Left lung (tissue), 10 donors: ENCODE results near the gene SUCNR1. TPM values are rescaled to one million over a fixed set of nuclear protein-coding genes. Genes with fewer than 3 reads are reported as not detected.
"Not testable (repeated sequence)": the region's sequence is repeated elsewhere in the genome, so short reads cannot be mapped to it uniquely, and the experiment has no call there.

Source experiments
- ATAC-seq: fragments of 200-7000 bp; cut with Tn5 transposase; one replicate; pipeline ENCODE4 v1.9.1; 2020; ENCODE audit warnings: moderate library complexity
- DNase-seq, 4 donors: peaks; one replicate each; pipeline ENCODE4 v3.0.0-alpha.2; 2013 to 2020
- H3K27ac ChIP-seq, 2 donors: fragments of 200-600 bp; sonication (generic) in 1 of 2; one replicate each; pipeline versions ENCODE4 v1.5.0 to v1.8.0; 2020 to 2021
- H3K27me3 ChIP-seq, 2 donors: fragments of 200-600 bp; sonication (generic) in 1 of 2; one replicate each; pipeline versions ENCODE4 v1.5.0 to v1.8.0; 2020 to 2021
- H3K36me3 ChIP-seq, 2 donors: fragments of 200-600 bp; sonication (generic) in 1 of 2; one replicate each; pipeline versions ENCODE4 v1.5.0 to v1.8.0; 2020 to 2021
- H3K4me1 ChIP-seq, 2 donors: fragments of 200-600 bp; one replicate each; pipeline ENCODE4 v1.8.0; 2021
- H3K4me3 ChIP-seq, 2 donors: fragments of 200-600 bp; sonication (generic) in 1 of 2; one replicate each; pipeline versions ENCODE4 v1.5.0 to v1.8.0; 2020 to 2021; ENCODE audit warnings: mild to moderate bottlenecking in 1 of 2
- H3K9me3 ChIP-seq, 2 donors: fragments of 200-600 bp; sonication (generic) in 1 of 2; one replicate each; pipeline versions ENCODE4 v1.5.0 to v1.8.0; 2020 to 2021
- CTCF ChIP-seq, 2 donors: fragments of 200-600 bp; sonication (generic) in 1 of 2; IDR thresholded peaks; one replicate each; pipeline versions ENCODE4 v1.5.0 to v1.8.0; 2021; ENCODE audit warnings: antibody characterized with exemption in 2 of 2
- intact Hi-C, 2 donors: fragments of 100-400 bp; cut with DNase I; formaldehyde crosslinking; loops; one replicate each; pipeline versions ENCODE4 v1.11.2 to v1.14.2; 2022
- polyA plus RNA-seq, 6 donors: library from polyadenylated mRNA; unstranded; fragments of 120-200 nt; gene quantifications; one replicate each; pipeline ENCODE4 v1.2.1, GENCODE V29; 2013; ENCODE audit not compliant: insufficient read length in 6 of 6
- total RNA-seq, 2 donors: library from RNA; stranded (reverse); fragmentation: NEBNext Ultra II Directional; extraction: Animal tissue kit (Norgen Biotek cat#: 25700); gene quantifications; one replicate each; pipeline ENCODE4 v1.2.1, GENCODE V29; 2021
- donor health status: DM: no; HTN: yes; CAD: no.
- donor health status: DM: no; HTN: no; CAD: no.

SUCNR1 gene
- total and polyA plus RNA-seq, 8 donors: 0.04 to 4.8 (median 0.21) TPM

- intact Hi-C loops: no loop called here
- no peaks in the 10 kb centered on the region for H3K36me3 ChIP-seq
- H3K27me3 ChIP-seq: no peaks in the 10 kb centered on the region
- DNase-seq (no peak), ATAC-seq (no peak)
- H3K27ac ChIP-seq: no peak overlapping the region
- TF ChIP-seq CTCF (IDR thresholded peaks at IDR 0.05): no peak
- no peak overlapping the region for H3K4me3 ChIP-seq
- H3K9me3 ChIP-seq: no peaks in the 10 kb centered on the region
- no peaks in the 10 kb centered on the region for H3K4me1 ChIP-seq
Observed at GRCh38 chr3:151924753-151925152, 51.3 kb downstream of the SUCNR1 start.

- intact Hi-C loops: no loop called here
- no peak for TF ChIP-seq CTCF (IDR thresholded peaks at IDR 0.05)
- H3K4me1 ChIP-seq: no peaks in the 10 kb centered on the region
- no peaks in the 10 kb centered on the region for H3K27me3 ChIP-seq
- ATAC-seq: no peak
- H3K27ac ChIP-seq: no peak overlapping the region
- no peaks in the 10 kb centered on the region for H3K9me3 ChIP-seq
- no peaks in the 10 kb centered on the region for H3K36me3 ChIP-seq
- H3K4me3 ChIP-seq: no peak overlapping the region
- DNase-seq: no peak
Observed at GRCh38 chr3:151925419-151925818, 52.0 kb downstream of the SUCNR1 start.

- H3K27ac ChIP-seq: no peak overlapping the region
- no peaks in the 10 kb centered on the region for H3K36me3 ChIP-seq
- DNase-seq (no peak), ATAC-seq (peak; percentile 70)
- H3K4me3 ChIP-seq: no peak overlapping the region
- no peaks in the 10 kb centered on the region for H3K4me1 ChIP-seq
- no peak for TF ChIP-seq CTCF (IDR thresholded peaks at IDR 0.05)
- H3K27me3 ChIP-seq: no peaks in the 10 kb centered on the region
- intact Hi-C loops: no loop called here
- H3K9me3 ChIP-seq: no peaks in the 10 kb centered on the region
Observed at GRCh38 chr3:151925876-151926275, 52.4 kb downstream of the SUCNR1 start.

- H3K36me3 ChIP-seq: no peaks in the 10 kb centered on the region
- no peak for TF ChIP-seq CTCF (IDR thresholded peaks at IDR 0.05)
- no peak for DNase-seq
- H3K27ac ChIP-seq: no peak overlapping the region
- no peak for ATAC-seq
- H3K27me3 ChIP-seq: no peaks in the 10 kb centered on the region
- intact Hi-C loops: no loop called here
- no peak overlapping the region for H3K4me3 ChIP-seq
- no peaks in the 10 kb centered on the region for H3K4me1 ChIP-seq
- H3K9me3 ChIP-seq: no peaks in the 10 kb centered on the region
Observed at GRCh38 chr3:151926956-151927355, 53.5 kb downstream of the SUCNR1 start.

- intact Hi-C loops, H3K4me1 ChIP-seq, ATAC-seq, H3K27me3 ChIP-seq, H3K4me3 ChIP-seq, H3K9me3 ChIP-seq, H3K36me3 ChIP-seq, H3K27ac ChIP-seq: not testable (repeated sequence)
- DNase-seq: peak in 1 of 4 donors; percentile 59
Observed at GRCh38 chr3:151927915-151928525, 54.6 kb downstream of the SUCNR1 start.

GRCh38 chr3:151931171-151931570 lies 57.7 kb downstream of the SUCNR1 start:
- TF ChIP-seq CTCF (IDR thresholded peaks at IDR 0.05): no peak
- Histone ChIP-seq H3K27me3 (no peaks in the 10 kb centered on the region), H3K9me3 (no peaks in the 10 kb centered on the region), H3K4me3 (no peak overlapping the region), H3K4me1 (no peaks in the 10 kb centered on the region), H3K36me3 (no peaks in the 10 kb centered on the region), H3K27ac (no peak overlapping the region)
- ATAC-seq (no peak), DNase-seq (no peak)
- intact Hi-C loops: no loop called here
